Effector memory CD4-positive, alpha-beta T cell (primary cell): ENCODE measurements around the gene CAMTA1.

Experiments
- DNase-seq, 3 donors: peaks; one replicate each; pipeline ENCODE4 v3.0.0-alpha.2; 2020
- H3K27ac ChIP-seq: 2 replicates; pipeline ENCODE4 v1.7.0; 2013; ENCODE audit warnings: mild to moderate bottlenecking, low read length, moderate library complexity; ENCODE audit not compliant: insufficient read depth, poor library complexity, severe bottlenecking
- H3K27me3 ChIP-seq: replicated peaks from 2 replicates; pipeline ENCODE4 v1.7.0; 2013; ENCODE audit warnings: mild to moderate bottlenecking, low read length; ENCODE audit not compliant: insufficient read depth, control insufficient read depth, poor library complexity, severe bottlenecking
- H3K36me3 ChIP-seq: 2 replicates; pipeline ENCODE4 v1.7.0; 2013; ENCODE audit warnings: mild to moderate bottlenecking, low read length, moderate library complexity; ENCODE audit not compliant: control insufficient read depth, insufficient read depth
- H3K4me1 ChIP-seq: 2 replicates; pipeline ENCODE4 v1.7.0; 2013; ENCODE audit warnings: low read length, mild to moderate bottlenecking; ENCODE audit not compliant: control insufficient read depth, insufficient read depth, poor library complexity, severe bottlenecking
- H3K4me3 ChIP-seq: 2 replicates; pipeline ENCODE4 v1.7.0; 2013; ENCODE audit warnings: low read length, low read depth, mild to moderate bottlenecking; ENCODE audit not compliant: insufficient read depth, poor library complexity, severe bottlenecking
- H3K9me3 ChIP-seq: 2 replicates; pipeline ENCODE4 v1.7.0; 2013; ENCODE audit warnings: mild to moderate bottlenecking, low read length, moderate library complexity; ENCODE audit not compliant: control insufficient read depth

Gene CAMTA1

GRCh38 chr1:7652515-7653098 is 867.4 kb downstream of the CAMTA1 start:
- H3K36me3 ChIP-seq, result no peaks in the 10 kb centered on the region
- no peaks in the 10 kb centered on the region for H3K4me1 ChIP-seq
- no peak overlapping the region for H3K4me3 ChIP-seq
- no peak overlapping the region for H3K27ac ChIP-seq
- no peaks in the 10 kb centered on the region for H3K9me3 ChIP-seq
- no peak for DNase-seq
- no peaks in the 10 kb centered on the region for H3K27me3 ChIP-seq

- Histone ChIP-seq H3K36me3 (no peaks in the 10 kb centered on the region), H3K4me1 (no peaks in the 10 kb centered on the region), H3K27ac (no peak overlapping the region), H3K4me3 (no peak overlapping the region), H3K9me3 (no peaks in the 10 kb centered on the region), H3K27me3 (no peaks in the 10 kb centered on the region)
- no peak for DNase-seq
Observed at GRCh38 chr1:7654725-7655124, 869.5 kb downstream of the CAMTA1 start.

- no peaks in the 10 kb centered on the region for H3K9me3 ChIP-seq
- no peaks in the 10 kb centered on the region for H3K27me3 ChIP-seq
- no peak overlapping the region for H3K27ac ChIP-seq
- no peak overlapping the region for H3K4me3 ChIP-seq
- no peaks in the 10 kb centered on the region for H3K36me3 ChIP-seq
- no peak for DNase-seq
- H3K4me1 ChIP-seq, result no peaks in the 10 kb centered on the region
Observed at GRCh38 chr1:7655354-7655753, 870.1 kb downstream of the CAMTA1 start.

- H3K27me3 ChIP-seq, result no peaks in the 10 kb centered on the region
- no peak for DNase-seq
- no peaks in the 10 kb centered on the region for H3K36me3 ChIP-seq
- no peaks in the 10 kb centered on the region for H3K9me3 ChIP-seq
- H3K27ac ChIP-seq, result no peak overlapping the region
- no peaks in the 10 kb centered on the region for H3K4me1 ChIP-seq
- no peak overlapping the region for H3K4me3 ChIP-seq
Observed at GRCh38 chr1:7656557-7657215, 871.4 kb downstream of the CAMTA1 start.

GRCh38 chr1:7657287-7658016 is 872.2 kb downstream of the CAMTA1 start:
- Histone ChIP-seq H3K27me3 (no peaks in the 10 kb centered on the region), H3K4me1 (no peaks in the 10 kb centered on the region), H3K9me3 (no peaks in the 10 kb centered on the region), H3K36me3 (no peaks in the 10 kb centered on the region), H3K27ac (no peak overlapping the region), H3K4me3 (no peak overlapping the region)
- no peak for DNase-seq

GRCh38 chr1:7658099-7658498 is 872.8 kb downstream of the CAMTA1 start:
- H3K9me3 ChIP-seq, result no peaks in the 10 kb centered on the region
- no peak for DNase-seq
- H3K27me3 ChIP-seq, result no peaks in the 10 kb centered on the region
- no peaks in the 10 kb centered on the region for H3K36me3 ChIP-seq
- no peak overlapping the region for H3K4me3 ChIP-seq
- no peaks in the 10 kb centered on the region for H3K4me1 ChIP-seq
- H3K27ac ChIP-seq, result no peak overlapping the region

GRCh38 chr1:7659514-7659913 is 874.3 kb downstream of the CAMTA1 start:
- H3K4me1 ChIP-seq, result no peaks in the 10 kb centered on the region
- H3K27me3 ChIP-seq, result no peaks in the 10 kb centered on the region
- no peak overlapping the region for H3K27ac ChIP-seq
- no peak for DNase-seq
- no peaks in the 10 kb centered on the region for H3K36me3 ChIP-seq
- no peak overlapping the region for H3K4me3 ChIP-seq
- no peaks in the 10 kb centered on the region for H3K9me3 ChIP-seq

GRCh38 chr1:7663451-7664146 is 878.3 kb downstream of the CAMTA1 start:
- no peak for DNase-seq
- Histone ChIP-seq H3K27me3 (no peaks in the 10 kb centered on the region), H3K36me3 (no peaks in the 10 kb centered on the region), H3K4me3 (no peak overlapping the region), H3K27ac (no peak overlapping the region), H3K4me1 (no peaks in the 10 kb centered on the region), H3K9me3 (no peaks in the 10 kb centered on the region)

- Histone ChIP-seq H3K4me3 (no peak overlapping the region), H3K9me3 (no peaks in the 10 kb centered on the region), H3K27ac (no peak overlapping the region), H3K4me1 (no peaks in the 10 kb centered on the region), H3K27me3 (no peaks in the 10 kb centered on the region), H3K36me3 (no peaks in the 10 kb centered on the region)
- DNase-seq, result no peak
Observed at GRCh38 chr1:7664147-7664892, 879.1 kb downstream of the CAMTA1 start.
